K562 (cell line): ENCODE measurements around the gene TRRAP. TPM values are rescaled to one million over a fixed set of nuclear protein-coding genes. Genes with fewer than 3 reads are reported as not detected.

Experiments
- ATAC-seq: fragments of 200-7000 bp; cut with Tn5 transposase; 3 replicates; pipeline ENCODE4 v1.9.1; 2020; ENCODE audit warnings: moderate library complexity
- BruUV-seq: library from RNA; stranded (reverse); fragments of 400-500 nt; replicated peaks from 2 replicates; lab custom pipeline; 2021; lab: Mats Ljungman, UMichigan
- CTCF ChIA-PET: fragments of 300-600 bp; formaldehyde crosslinking; extraction: SDS; loops from one replicate; lab custom pipeline; 2021; ENCODE audit warnings: low intra/inter-chr PET ratio; lab: Yijun Ruan, JAX
- POLR2A ChIA-PET: fragments of 300-600, 350-650 bp; sonication (Branson Sonifier 250); formaldehyde crosslinking; extraction: SDS; loops from one replicate; lab custom pipeline; 2021; ENCODE audit warnings: antibody characterized with exemption, inconsistent platforms; lab: Yijun Ruan, JAX
- DNase-seq, 4 experiments: peaks; one replicate each; pipeline versions ENCODE4 v3.0.0 to v3.0.0-alpha.2; 2011 to 2018; ENCODE audit warnings: low spot score in 3 of 4, mixed read lengths in 3 of 4; ENCODE audit errors: extremely low read depth in 1 of 4
- FAIRE-seq: peaks from 2 replicates; lab custom pipeline; 2011; peaks lifted over from hg19 to GRCh38; lab: Jason Lieb, UNC
- H2AFZ ChIP-seq: 2 replicates; pipeline ENCODE4 v1.6.0; 2011; ENCODE audit warnings: low read depth, low read length, control low read depth, inconsistent platforms
- H3K27ac ChIP-seq: fragments of 200-600 bp; 3 replicates; pipeline ENCODE4 v1.8.0; 2011; ENCODE audit warnings: low read depth, mild to moderate bottlenecking, control low read depth, inconsistent platforms, low read length, moderate library complexity, mixed read lengths; ENCODE audit errors: extremely low read depth
- H3K27me3 ChIP-seq, 2 experiments: fragments of 300-600 bp in 1 of 2; 2 replicates in 1 of 2; 3 replicates in 1 of 2; pipeline versions ENCODE4 v1.6.0 to v1.8.0; 2011; ENCODE audit warnings: inconsistent platforms in 2 of 2, low read length in 2 of 2, mild to moderate bottlenecking in 1 of 2, mixed read lengths in 1 of 2, moderate library complexity in 1 of 2; ENCODE audit not compliant: control insufficient read depth in 2 of 2, insufficient read depth in 2 of 2
- H3K36me3 ChIP-seq: fragments of 300-600 bp; 3 replicates; pipeline ENCODE4 v1.8.0; 2011; ENCODE audit warnings: mild to moderate bottlenecking, low read length, inconsistent platforms; ENCODE audit not compliant: control insufficient read depth, insufficient read depth
- H3K4me1 ChIP-seq, 2 experiments: fragments of 200-600 bp in 1 of 2; replicated peaks in 1 of 2; 2 replicates in 1 of 2; 3 replicates in 1 of 2; pipeline versions ENCODE4 v1.5.1 to v1.8.0; 2011; ENCODE audit warnings: inconsistent platforms in 2 of 2, low read length in 2 of 2, mild to moderate bottlenecking in 1 of 2, mixed read lengths in 1 of 2, moderate library complexity in 1 of 2; ENCODE audit not compliant: control insufficient read depth in 2 of 2, insufficient read depth in 2 of 2
- H3K4me2 ChIP-seq: 2 replicates; pipeline ENCODE4 v1.6.1; 2011; ENCODE audit warnings: low read length, control low read depth, inconsistent platforms, mixed read lengths; ENCODE audit not compliant: insufficient read depth
- H3K4me3 ChIP-seq: fragments of 200-600 bp; sonication (generic), shearing (Covaris generic); 2 replicates; pipeline ENCODE4 v1.5.1; 2016; ENCODE audit warnings: control low read depth, inconsistent platforms
- H3K79me2 ChIP-seq: fragments of 200-600 bp; 3 replicates; pipeline ENCODE4 v1.8.0; 2011; ENCODE audit warnings: low read length, inconsistent platforms; ENCODE audit not compliant: control insufficient read depth, insufficient read depth
- H3K9ac ChIP-seq, 2 experiments: 2 replicates each; pipeline versions ENCODE4 v1.6.0 to v1.6.1; 2011; ENCODE audit warnings: low read depth in 2 of 2, low read length in 2 of 2, control low read depth in 1 of 2, inconsistent platforms in 1 of 2, mild to moderate bottlenecking in 1 of 2, mixed read lengths in 1 of 2; ENCODE audit not compliant: insufficient read depth in 1 of 2
- H3K9me1 ChIP-seq: one replicate; pipeline ENCODE4 v1.6.0; 2011; ENCODE audit warnings: inconsistent platforms, mild to moderate bottlenecking, low read length, moderate library complexity; ENCODE audit not compliant: control insufficient read depth, insufficient read depth
- H3K9me3 ChIP-seq: replicated peaks from 2 replicates; pipeline ENCODE4 v1.5.1; 2011; ENCODE audit warnings: low read depth, low read length, inconsistent platforms; ENCODE audit not compliant: control insufficient read depth, insufficient read depth
- H4K20me1 ChIP-seq: replicated peaks from 2 replicates; pipeline ENCODE4 v1.6.1; 2011; ENCODE audit warnings: low read length, inconsistent platforms, mixed read lengths; ENCODE audit not compliant: control insufficient read depth, insufficient read depth
- EGR1 ChIP-seq: fragments of 450-650 bp; conservative IDR thresholded peaks from 2 replicates; pipeline ENCODE4 v1.6.1; 2017; ENCODE audit warnings: mild to moderate bottlenecking
- ZNF408 ChIP-seq: fragments of 250-450 bp; sonication (Bioruptor Pico); IDR thresholded peaks from 2 replicates; pipeline ENCODE4 v1.4.0; 2020; ENCODE audit warnings: low read depth, mild to moderate bottlenecking, moderate library complexity
- WGBS: fragments of 100-300 bp; shearing (Covaris generic); methylation state at CpG from one replicate; pipeline ENCODE4 v1.1.6; 2016; ENCODE audit warnings: low coverage, mixed read lengths; ENCODE audit not compliant: insufficient coverage; ENCODE audit errors: missing lambda C conversion rate; 5-methylcytosine and 5-hydroxymethylcytosine counted together
- in situ Hi-C: fragments of 300-500 bp; cut with MboI; formaldehyde crosslinking; loops from 4 replicates; pipeline ENCODE4 v1.15.0; 2018; ENCODE audit warnings: inconsistent platforms, mixed read lengths
- intact Hi-C: fragments of 100-400 bp; cut with micrococcal nuclease; formaldehyde crosslinking; loops from 2 replicates; pipeline ENCODE4 v1.14.2; 2022
- polyA plus RNA-seq, 8 experiments: library from polyadenylated mRNA; depleted of rRNA in 4 of 8; stranded (reverse) in 5 of 8; unstranded in 3 of 8; fragments of >200 nt; fragmentation: Nextera tagmentation in 2 of 8; fragmentation: Illumina TruSeq in 1 of 8; extraction: Ambion mirVana in 2 of 8; extraction: Trizol in 1 of 8; gene quantifications; 2 replicates each; pipeline versions ENCODE4 v1.2.1 to v1.2.3, GENCODE V29; 2011 to 2014; ENCODE audit warnings: inconsistent platforms in 1 of 8, missing spikeins in 1 of 8
- total RNA-seq, 7 experiments: library from RNA; depleted of rRNA in 6 of 7; stranded (reverse); fragments of >200 nt in 6 of 7; fragmentation: Illumina TruSeq in 2 of 7; extraction: Trizol in 2 of 7; gene quantifications; 2 replicates each; pipeline versions ENCODE4 v1.2.1 to v1.2.3, GENCODE V29; 2011 to 2021; ENCODE audit warnings: low replicate concordance in 1 of 7
- TF ChIP-seq, protein P1 (sequence below): fragments of 450-650 bp; IDR thresholded peaks from 2 replicates; pipeline ENCODE4 v1.6.1; 2018; ENCODE audit not compliant: partially characterized antibody
- TF ChIP-seq, protein P2 (sequence below): fragments of 450-650 bp; IDR thresholded peaks from 2 replicates; pipeline ENCODE4 v1.6.1; 2016; ENCODE audit warnings: mild to moderate bottlenecking, moderate library complexity

The TRRAP gene
- total and polyA plus RNA-seq, 9 of the 15 experiments (the other 6 are each of a cell fraction or from before 2014, with no cell fraction given) = 1.3 to 47.2 (median 9.7) TPM

DNA sequence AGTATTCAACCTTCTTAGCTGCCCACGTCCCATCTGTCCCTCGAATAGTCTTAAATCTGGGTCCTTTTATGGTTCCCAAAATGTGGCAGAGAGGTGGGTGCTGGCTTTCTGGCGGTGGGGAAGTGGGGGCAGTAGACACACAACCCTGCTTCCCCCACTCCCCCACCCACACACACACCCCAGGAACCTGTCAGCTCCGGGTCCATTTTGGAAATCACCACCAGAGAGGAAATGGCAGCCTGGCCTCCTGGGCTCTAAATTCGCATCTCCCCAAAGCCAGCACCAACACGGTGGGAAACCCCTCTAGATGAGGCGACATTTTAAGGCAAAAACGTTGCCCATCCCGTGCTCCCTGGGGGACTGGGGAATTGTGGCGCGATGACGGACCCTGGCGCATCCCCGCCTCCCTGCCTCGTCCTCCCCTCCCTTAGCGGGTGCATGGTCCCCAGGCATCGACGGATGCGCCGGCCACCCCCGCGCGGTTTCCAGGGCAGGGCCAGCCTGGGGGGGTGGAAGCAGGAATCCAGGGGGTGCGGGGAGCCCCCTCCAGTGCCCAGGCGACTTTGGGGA lies 9.2 kb upstream of the TRRAP start:
- intact Hi-C loops = no loop called here
- Histone ChIP-seq H3K9ac (no peak overlapping the region), H3K9me3 (no peaks in the 10 kb centered on the region), H2AFZ (no peak overlapping the region), H3K4me3 (no peak overlapping the region), H3K36me3 (no peaks in the 10 kb centered on the region), H3K4me2 (no peak overlapping the region), H4K20me1 (0 out of 2 replicates have a peak, but pooled peaks cover 7% of the 10 kb centered on the region), H3K79me2 (no peaks in the 10 kb centered on the region), H3K4me1 (peaks cover 0 to 22% of the 10 kb centered on the region in 2 experiments; a peak in 2 of 5 replicates)
- CTCF ChIA-PET = no interaction called here
- no peak for FAIRE-seq
- DNase-seq = no peak
- ATAC-seq = no peak
- TF ChIP-seq, protein P1, sequence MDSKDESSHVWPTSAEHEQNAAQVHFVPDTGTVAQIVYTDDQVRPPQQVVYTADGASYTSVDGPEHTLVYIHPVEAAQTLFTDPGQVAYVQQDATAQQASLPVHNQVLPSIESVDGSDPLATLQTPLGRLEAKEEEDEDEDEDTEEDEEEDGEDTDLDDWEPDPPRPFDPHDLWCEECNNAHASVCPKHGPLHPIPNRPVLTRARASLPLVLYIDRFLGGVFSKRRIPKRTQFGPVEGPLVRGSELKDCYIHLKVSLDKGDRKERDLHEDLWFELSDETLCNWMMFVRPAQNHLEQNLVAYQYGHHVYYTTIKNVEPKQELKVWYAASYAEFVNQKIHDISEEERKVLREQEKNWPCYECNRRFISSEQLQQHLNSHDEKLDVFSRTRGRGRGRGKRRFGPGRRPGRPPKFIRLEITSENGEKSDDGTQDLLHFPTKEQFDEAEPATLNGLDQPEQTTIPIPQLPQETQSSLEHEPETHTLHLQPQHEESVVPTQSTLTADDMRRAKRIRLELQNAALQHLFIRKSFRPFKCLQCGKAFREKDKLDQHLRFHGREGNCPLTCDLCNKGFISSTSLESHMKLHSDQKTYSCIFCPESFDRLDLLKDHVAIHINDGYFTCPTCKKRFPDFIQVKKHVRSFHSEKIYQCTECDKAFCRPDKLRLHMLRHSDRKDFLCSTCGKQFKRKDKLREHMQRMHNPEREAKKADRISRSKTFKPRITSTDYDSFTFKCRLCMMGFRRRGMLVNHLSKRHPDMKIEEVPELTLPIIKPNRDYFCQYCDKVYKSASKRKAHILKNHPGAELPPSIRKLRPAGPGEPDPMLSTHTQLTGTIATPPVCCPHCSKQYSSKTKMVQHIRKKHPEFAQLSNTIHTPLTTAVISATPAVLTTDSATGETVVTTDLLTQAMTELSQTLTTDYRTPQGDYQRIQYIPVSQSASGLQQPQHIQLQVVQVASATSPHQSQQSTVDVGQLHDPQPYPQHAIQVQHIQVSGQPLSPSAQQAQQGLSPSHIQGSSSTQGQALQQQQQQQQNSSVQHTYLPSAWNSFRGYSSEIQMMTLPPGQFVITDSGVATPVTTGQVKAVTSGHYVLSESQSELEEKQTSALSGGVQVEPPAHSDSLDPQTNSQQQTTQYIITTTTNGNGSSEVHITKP = no peak
- TF ChIP-seq, protein P2, sequence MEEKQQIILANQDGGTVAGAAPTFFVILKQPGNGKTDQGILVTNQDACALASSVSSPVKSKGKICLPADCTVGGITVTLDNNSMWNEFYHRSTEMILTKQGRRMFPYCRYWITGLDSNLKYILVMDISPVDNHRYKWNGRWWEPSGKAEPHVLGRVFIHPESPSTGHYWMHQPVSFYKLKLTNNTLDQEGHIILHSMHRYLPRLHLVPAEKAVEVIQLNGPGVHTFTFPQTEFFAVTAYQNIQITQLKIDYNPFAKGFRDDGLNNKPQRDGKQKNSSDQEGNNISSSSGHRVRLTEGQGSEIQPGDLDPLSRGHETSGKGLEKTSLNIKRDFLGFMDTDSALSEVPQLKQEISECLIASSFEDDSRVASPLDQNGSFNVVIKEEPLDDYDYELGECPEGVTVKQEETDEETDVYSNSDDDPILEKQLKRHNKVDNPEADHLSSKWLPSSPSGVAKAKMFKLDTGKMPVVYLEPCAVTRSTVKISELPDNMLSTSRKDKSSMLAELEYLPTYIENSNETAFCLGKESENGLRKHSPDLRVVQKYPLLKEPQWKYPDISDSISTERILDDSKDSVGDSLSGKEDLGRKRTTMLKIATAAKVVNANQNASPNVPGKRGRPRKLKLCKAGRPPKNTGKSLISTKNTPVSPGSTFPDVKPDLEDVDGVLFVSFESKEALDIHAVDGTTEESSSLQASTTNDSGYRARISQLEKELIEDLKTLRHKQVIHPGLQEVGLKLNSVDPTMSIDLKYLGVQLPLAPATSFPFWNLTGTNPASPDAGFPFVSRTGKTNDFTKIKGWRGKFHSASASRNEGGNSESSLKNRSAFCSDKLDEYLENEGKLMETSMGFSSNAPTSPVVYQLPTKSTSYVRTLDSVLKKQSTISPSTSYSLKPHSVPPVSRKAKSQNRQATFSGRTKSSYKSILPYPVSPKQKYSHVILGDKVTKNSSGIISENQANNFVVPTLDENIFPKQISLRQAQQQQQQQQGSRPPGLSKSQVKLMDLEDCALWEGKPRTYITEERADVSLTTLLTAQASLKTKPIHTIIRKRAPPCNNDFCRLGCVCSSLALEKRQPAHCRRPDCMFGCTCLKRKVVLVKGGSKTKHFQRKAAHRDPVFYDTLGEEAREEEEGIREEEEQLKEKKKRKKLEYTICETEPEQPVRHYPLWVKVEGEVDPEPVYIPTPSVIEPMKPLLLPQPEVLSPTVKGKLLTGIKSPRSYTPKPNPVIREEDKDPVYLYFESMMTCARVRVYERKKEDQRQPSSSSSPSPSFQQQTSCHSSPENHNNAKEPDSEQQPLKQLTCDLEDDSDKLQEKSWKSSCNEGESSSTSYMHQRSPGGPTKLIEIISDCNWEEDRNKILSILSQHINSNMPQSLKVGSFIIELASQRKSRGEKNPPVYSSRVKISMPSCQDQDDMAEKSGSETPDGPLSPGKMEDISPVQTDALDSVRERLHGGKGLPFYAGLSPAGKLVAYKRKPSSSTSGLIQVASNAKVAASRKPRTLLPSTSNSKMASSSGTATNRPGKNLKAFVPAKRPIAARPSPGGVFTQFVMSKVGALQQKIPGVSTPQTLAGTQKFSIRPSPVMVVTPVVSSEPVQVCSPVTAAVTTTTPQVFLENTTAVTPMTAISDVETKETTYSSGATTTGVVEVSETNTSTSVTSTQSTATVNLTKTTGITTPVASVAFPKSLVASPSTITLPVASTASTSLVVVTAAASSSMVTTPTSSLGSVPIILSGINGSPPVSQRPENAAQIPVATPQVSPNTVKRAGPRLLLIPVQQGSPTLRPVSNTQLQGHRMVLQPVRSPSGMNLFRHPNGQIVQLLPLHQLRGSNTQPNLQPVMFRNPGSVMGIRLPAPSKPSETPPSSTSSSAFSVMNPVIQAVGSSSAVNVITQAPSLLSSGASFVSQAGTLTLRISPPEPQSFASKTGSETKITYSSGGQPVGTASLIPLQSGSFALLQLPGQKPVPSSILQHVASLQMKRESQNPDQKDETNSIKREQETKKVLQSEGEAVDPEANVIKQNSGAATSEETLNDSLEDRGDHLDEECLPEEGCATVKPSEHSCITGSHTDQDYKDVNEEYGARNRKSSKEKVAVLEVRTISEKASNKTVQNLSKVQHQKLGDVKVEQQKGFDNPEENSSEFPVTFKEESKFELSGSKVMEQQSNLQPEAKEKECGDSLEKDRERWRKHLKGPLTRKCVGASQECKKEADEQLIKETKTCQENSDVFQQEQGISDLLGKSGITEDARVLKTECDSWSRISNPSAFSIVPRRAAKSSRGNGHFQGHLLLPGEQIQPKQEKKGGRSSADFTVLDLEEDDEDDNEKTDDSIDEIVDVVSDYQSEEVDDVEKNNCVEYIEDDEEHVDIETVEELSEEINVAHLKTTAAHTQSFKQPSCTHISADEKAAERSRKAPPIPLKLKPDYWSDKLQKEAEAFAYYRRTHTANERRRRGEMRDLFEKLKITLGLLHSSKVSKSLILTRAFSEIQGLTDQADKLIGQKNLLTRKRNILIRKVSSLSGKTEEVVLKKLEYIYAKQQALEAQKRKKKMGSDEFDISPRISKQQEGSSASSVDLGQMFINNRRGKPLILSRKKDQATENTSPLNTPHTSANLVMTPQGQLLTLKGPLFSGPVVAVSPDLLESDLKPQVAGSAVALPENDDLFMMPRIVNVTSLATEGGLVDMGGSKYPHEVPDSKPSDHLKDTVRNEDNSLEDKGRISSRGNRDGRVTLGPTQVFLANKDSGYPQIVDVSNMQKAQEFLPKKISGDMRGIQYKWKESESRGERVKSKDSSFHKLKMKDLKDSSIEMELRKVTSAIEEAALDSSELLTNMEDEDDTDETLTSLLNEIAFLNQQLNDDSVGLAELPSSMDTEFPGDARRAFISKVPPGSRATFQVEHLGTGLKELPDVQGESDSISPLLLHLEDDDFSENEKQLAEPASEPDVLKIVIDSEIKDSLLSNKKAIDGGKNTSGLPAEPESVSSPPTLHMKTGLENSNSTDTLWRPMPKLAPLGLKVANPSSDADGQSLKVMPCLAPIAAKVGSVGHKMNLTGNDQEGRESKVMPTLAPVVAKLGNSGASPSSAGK = no peak
- no peak for TF ChIP-seq ZNF408 (CRISPR knock-in tag)
- 0 out of 2 replicates have a peak, but pooled peaks have one; percentile 4 for TF ChIP-seq EGR1
- TF ChIP-seq, all 486 proteins: peak for 1
- H3K27ac ChIP-seq = no peak overlapping the region
- peaks cover 28 to 59% of the 10 kb centered on the region in 2 experiments; a peak in 4 of 5 replicates for H3K27me3 ChIP-seq
- no TSS peak for BruUV-seq
- no peaks in the 10 kb centered on the region for H3K9me1 ChIP-seq
- POLR2A ChIA-PET = no interaction called here
- WGBS = 12% methylated on average over 9 of the region's 25 CpGs
- in situ Hi-C loops = no loop called here
